Adipocyte (in vitro differentiated cells): ENCODE data around the gene GPHN.

ENCODE experiments used
- DNase-seq: peaks from one replicate; pipeline ENCODE4 v3.0.0-alpha.2; 2015; ENCODE audit warnings: low read depth
- H3K27me3 ChIP-seq: replicated peaks from 2 replicates; pipeline ENCODE4 v1.7.0; 2013; ENCODE audit warnings: mild to moderate bottlenecking, low read length, moderate library complexity; ENCODE audit not compliant: control insufficient read depth, insufficient read depth
- H3K36me3 ChIP-seq: 2 replicates; pipeline ENCODE4 v1.7.0; 2013; ENCODE audit warnings: low read length, mild to moderate bottlenecking, moderate library complexity; ENCODE audit not compliant: control insufficient read depth, insufficient read depth, severe bottlenecking
- H3K4me1 ChIP-seq: 2 replicates; pipeline ENCODE4 v1.7.0; 2013; ENCODE audit warnings: mild to moderate bottlenecking, low read length, moderate library complexity; ENCODE audit not compliant: control insufficient read depth, insufficient read depth
- H3K4me3 ChIP-seq: 2 replicates; pipeline ENCODE4 v1.7.0; 2013; ENCODE audit warnings: mild to moderate bottlenecking, low read length, moderate library complexity
- H3K9ac ChIP-seq: 2 replicates; pipeline ENCODE4 v1.7.0; 2013; ENCODE audit warnings: mild to moderate bottlenecking, low read length, moderate library complexity
- H3K9me3 ChIP-seq: 2 replicates; pipeline ENCODE4 v1.7.0; 2013; ENCODE audit warnings: mild to moderate bottlenecking, low read length, moderate library complexity; ENCODE audit not compliant: control insufficient read depth

Gene GPHN

GRCh38 chr14:67004521-67004920 lies 496.6 kb downstream of the GPHN start:
- no peak overlapping the region for H3K9ac ChIP-seq
- DNase-seq, result no peak
- H3K4me3 ChIP-seq, result no peak overlapping the region
- H3K9me3 ChIP-seq, result no peaks in the 10 kb centered on the region
- peaks cover 5% of the 10 kb centered on the region for H3K4me1 ChIP-seq
- H3K27me3 ChIP-seq, result no peaks in the 10 kb centered on the region
- H3K36me3 ChIP-seq, result no peaks in the 10 kb centered on the region

GRCh38 chr14:67010602-67011001 lies 502.7 kb downstream of the GPHN start:
- no peak for DNase-seq
- H3K9me3 ChIP-seq, result no peaks in the 10 kb centered on the region
- H3K4me1 ChIP-seq, result no peaks in the 10 kb centered on the region
- H3K9ac ChIP-seq, result no peak overlapping the region
- H3K36me3 ChIP-seq, result no peaks in the 10 kb centered on the region
- no peaks in the 10 kb centered on the region for H3K27me3 ChIP-seq
- no peak overlapping the region for H3K4me3 ChIP-seq

GRCh38 chr14:67016856-67017255 lies 508.9 kb downstream of the GPHN start:
- Histone ChIP-seq H3K27me3 (no peaks in the 10 kb centered on the region), H3K9ac (no peak overlapping the region), H3K4me1 (no peaks in the 10 kb centered on the region), H3K36me3 (no peaks in the 10 kb centered on the region), H3K4me3 (no peak overlapping the region), H3K9me3 (no peaks in the 10 kb centered on the region)
- no peak for DNase-seq

- no peak overlapping the region for H3K4me3 ChIP-seq
- H3K9ac ChIP-seq, result no peak overlapping the region
- H3K4me1 ChIP-seq, result no peaks in the 10 kb centered on the region
- DNase-seq, result no peak
- peaks cover 5% of the 10 kb centered on the region for H3K36me3 ChIP-seq
- no peaks in the 10 kb centered on the region for H3K27me3 ChIP-seq
- no peaks in the 10 kb centered on the region for H3K9me3 ChIP-seq
These were observed 510.8 kb downstream of the GPHN start for GRCh38 chr14:67018720-67019119.

GRCh38 chr14:67019796-67020195 lies 511.8 kb downstream of the GPHN start:
- Histone ChIP-seq H3K4me1 (no peaks in the 10 kb centered on the region), H3K4me3 (no peak overlapping the region), H3K36me3 (peaks cover 5% of the 10 kb centered on the region), H3K27me3 (no peaks in the 10 kb centered on the region), H3K9me3 (no peaks in the 10 kb centered on the region), H3K9ac (no peak overlapping the region)
- no peak for DNase-seq

- H3K4me3 ChIP-seq, result no peak overlapping the region
- no peak for DNase-seq
- no peaks in the 10 kb centered on the region for H3K36me3 ChIP-seq
- H3K27me3 ChIP-seq, result no peaks in the 10 kb centered on the region
- no peak overlapping the region for H3K9ac ChIP-seq
- no peaks in the 10 kb centered on the region for H3K4me1 ChIP-seq
- no peaks in the 10 kb centered on the region for H3K9me3 ChIP-seq
These were observed 524.2 kb downstream of the GPHN start for GRCh38 chr14:67031920-67032774.

- Histone ChIP-seq H3K27me3 (no peaks in the 10 kb centered on the region), H3K9me3 (peaks cover 3% of the 10 kb centered on the region), H3K36me3 (no peaks in the 10 kb centered on the region), H3K4me3 (no peak overlapping the region), H3K9ac (no peak overlapping the region), H3K4me1 (no peaks in the 10 kb centered on the region)
- DNase-seq, result no peak
These were observed 537.5 kb downstream of the GPHN start for GRCh38 chr14:67045440-67045839.

GRCh38 chr14:67050896-67051295 lies 542.9 kb downstream of the GPHN start:
- peaks cover 6% of the 10 kb centered on the region for H3K9me3 ChIP-seq
- DNase-seq, result no peak

GRCh38 chr14:67056684-67057083 lies 548.7 kb downstream of the GPHN start:
- Histone ChIP-seq H3K4me3 (no peak overlapping the region), H3K36me3 (no peaks in the 10 kb centered on the region), H3K27me3 (no peaks in the 10 kb centered on the region), H3K9ac (no peak overlapping the region), H3K9me3 (peaks cover 6% of the 10 kb centered on the region), H3K4me1 (no peaks in the 10 kb centered on the region)
- DNase-seq, result no peak

More at GRCh38 chr14:67050896-67051295, 542.9 kb downstream of the GPHN start:
- Histone ChIP-seq H3K36me3 (no peaks in the 10 kb centered on the region), H3K27me3 (no peaks in the 10 kb centered on the region), H3K9ac (no peak overlapping the region), H3K4me3 (no peak overlapping the region), H3K4me1 (no peaks in the 10 kb centered on the region)

- Histone ChIP-seq H3K9ac (no peak overlapping the region), H3K4me3 (no peak overlapping the region), H3K36me3 (no peaks in the 10 kb centered on the region), H3K27me3 (no peaks in the 10 kb centered on the region), H3K9me3 (no peaks in the 10 kb centered on the region), H3K4me1 (no peaks in the 10 kb centered on the region)
- no peak for DNase-seq
These were observed 551.6 kb downstream of the GPHN start for GRCh38 chr14:67059596-67059995.

- Histone ChIP-seq H3K9me3 (no peaks in the 10 kb centered on the region), H3K27me3 (no peaks in the 10 kb centered on the region), H3K9ac (no peak overlapping the region), H3K4me1 (no peaks in the 10 kb centered on the region), H3K4me3 (no peak overlapping the region), H3K36me3 (no peaks in the 10 kb centered on the region)
- no peak for DNase-seq
These were observed 552.6 kb downstream of the GPHN start for GRCh38 chr14:67060546-67060945.
